Stimulated activated CD4-positive, alpha-beta T cell treated with anti-CD3 and anti-CD28 coated beads, Interleukin-4, amount 100 ng/mL, for 48 hours (primary cell): Measurements from ENCODE around the gene ST6GALNAC6.

ENCODE experiments used
- DNase-seq, 2 donors: peaks; one replicate each; pipeline ENCODE4 v3.0.0-alpha.2; 2020; ENCODE audit warnings: low read depth in 2 of 2

Gene ST6GALNAC6

DNA sequence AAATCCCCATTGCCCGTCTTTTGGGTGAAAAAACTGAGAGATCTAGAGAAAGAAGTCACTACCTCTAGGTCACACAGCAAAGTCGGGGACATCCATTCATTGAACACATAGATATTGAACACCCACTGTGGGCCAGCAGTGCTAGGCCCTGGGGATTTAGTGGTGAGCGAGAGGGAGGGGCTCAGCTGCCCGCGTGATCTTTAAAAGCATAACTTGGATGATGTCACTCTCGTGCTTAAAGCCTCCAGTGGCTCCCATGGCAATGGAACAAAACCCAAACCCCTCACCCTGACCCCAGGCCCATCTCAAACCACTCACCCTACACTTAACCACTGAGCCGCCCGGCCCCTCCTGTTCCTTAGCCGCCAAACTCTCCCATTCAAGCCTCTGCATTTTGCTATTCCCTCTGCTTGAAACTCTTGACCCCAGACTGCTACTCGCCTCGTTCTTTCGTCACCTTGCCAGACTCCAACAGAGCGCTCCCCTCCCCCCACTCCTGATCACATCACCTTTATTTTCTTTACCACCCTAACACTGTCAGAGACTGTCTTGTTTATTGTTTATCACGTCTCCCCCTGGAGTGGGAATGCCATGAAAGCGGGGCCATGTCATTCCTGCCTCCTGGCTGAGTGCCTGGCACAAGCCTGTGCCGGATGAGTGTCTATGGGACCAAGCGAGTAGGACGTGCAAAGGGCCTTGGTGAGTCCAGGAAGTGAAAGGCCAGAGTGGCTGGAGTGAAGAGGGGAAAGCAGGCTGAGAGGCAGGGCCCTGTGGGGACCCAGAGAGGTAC, 31.9 kb upstream of the ST6GALNAC6 start:
- DNase-seq, result no peak

DNA sequence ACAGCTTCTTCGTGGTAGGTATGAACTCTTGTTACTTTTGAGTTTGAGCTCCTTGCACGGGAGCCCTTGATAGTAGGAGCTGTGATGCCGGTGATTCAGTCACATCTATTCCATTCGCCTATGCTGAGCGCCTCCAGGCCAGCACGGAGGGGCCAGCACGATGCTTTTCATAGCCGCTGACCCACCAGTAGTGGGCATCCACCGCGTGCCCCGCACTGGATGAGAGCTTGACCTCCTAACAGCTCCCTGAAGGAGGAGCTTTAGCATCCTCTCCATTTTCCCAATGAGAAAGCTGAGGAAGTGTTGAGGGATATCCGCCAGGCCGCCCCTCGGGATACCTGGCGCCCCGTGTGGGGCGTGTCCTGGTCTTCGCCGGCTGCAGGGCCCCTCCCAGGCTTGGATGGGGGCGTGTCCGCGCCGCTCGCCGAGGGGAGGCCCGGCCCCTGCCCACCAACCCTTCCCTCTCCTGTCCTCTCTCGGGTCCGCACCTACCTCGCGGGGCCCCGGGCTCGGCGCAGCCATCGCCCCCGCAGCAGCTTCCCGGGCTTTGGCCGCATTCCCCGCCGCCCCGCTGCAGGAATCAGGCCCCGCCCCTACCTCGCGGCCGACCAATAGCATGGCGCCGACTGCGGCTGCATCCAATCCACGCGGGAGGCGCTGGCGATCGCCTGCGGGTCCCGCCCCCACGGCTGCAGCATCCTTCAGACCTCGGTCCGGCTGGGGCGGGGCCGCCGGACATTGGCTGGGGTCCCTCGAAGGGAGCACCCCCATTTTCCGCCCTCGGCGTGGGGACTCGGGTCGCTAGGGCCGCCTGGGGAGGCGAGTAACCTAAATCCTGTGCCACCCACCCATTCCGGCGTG, 31.1 kb upstream of the ST6GALNAC6 start, which contains the start of gene PIP5KL1:
Gene PIP5KL1, minus strand, starts transcription at position 547 of the 861 bp plus-strand sequence. Its CDS starts 25 bp downstream, at position 522.
- peak; percentile 66 to 68 for DNase-seq

DNA sequence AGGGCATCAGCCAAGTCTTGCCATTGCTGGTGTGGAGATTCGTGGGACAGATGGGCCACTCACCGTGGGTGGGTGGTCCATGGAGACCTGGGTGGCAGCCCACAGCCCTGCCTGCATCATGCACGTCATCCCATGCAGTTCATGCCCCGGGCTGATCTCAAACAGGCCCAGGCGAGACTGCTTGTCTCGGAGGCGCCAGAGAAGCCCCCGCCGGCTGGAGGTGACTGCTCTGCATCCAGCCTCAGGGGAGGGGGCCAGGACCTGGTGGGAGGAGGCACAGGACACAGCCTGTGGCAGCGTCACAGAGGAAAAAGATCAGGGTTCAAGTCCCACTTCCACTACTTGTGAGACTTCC, 30.2 kb upstream of the ST6GALNAC6 start:
- DNase-seq, result no peak

DNA sequence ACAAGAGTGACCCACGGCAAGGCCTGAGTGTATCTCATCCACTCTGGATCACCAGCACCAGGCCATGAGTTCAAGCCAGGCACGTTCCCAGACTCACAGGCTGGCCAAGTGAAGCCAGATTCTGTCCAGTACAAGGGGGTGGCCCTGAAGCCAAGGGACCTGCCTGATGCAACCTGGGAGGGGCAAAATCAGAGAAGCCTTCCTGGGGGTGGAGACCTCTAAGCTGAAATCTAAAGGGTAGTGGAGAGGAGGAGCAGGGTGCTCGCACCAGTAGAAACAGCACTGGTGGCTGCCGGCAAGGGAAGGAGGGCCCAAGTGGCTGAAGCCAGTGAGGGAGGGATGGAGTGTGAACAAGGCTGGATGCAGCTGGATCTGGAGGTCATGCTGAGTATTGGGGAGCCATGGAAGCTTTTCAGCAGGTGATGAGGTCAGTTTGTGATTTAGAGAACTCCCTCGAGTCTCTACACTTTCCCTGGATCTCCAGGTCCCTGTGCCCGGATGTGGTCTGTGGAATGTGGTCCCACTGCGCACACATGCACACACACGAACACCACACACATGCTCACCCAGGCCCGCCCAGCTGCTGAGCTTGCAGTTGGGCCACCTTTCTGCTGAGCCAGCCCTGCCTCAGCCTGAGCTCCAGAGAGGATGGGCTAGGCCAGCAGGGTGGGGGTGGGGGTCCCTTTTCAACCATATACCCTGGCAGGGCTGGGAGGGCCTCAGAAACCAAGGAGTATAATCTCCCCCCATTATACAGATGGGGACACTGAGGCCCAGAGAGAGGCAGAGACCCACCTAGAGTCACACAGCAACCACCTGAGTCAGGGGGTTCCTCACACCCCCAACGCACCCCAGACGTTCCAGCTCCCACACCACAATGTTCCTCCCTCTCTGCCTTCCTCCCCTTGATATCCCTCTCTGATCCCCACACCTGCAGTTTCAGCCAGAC, 29.5 kb upstream of the ST6GALNAC6 start:
- DNase-seq, result no peak

DNA sequence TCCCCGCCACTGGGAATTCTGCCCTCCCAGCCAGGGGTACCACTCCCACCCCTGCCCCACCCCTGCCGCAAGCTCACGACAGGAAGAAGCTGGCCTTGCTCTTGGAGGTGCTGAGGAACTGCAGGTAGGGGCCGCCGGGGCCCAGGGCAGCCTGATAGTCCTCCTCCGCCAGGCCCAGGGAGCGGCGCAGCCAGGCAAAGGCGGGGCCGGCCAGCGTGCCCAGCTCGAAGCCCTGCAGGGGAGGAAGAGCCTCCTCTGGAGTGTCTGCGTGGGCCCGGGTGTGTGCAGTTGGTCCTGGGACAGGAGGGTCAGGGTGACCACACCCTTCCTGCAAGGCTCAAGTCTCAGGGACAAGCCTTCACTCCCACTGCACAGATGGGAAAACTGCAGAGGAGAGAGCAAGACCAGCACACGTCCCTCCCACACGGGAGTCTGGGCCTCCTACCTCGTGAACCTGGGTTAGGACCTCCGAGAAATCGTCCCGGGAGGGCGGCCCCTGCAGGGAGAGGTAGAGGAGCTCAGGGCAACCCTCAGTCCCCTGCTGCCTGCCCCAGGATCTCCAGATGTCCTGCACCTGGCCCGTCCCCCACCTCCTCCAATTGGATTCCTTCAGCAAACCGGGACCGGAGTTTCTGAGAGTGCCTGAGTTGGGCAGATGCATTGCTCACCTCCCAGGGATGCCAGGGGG, 28.7 kb upstream of the ST6GALNAC6 start:
- DNase-seq, result no peak

DNA sequence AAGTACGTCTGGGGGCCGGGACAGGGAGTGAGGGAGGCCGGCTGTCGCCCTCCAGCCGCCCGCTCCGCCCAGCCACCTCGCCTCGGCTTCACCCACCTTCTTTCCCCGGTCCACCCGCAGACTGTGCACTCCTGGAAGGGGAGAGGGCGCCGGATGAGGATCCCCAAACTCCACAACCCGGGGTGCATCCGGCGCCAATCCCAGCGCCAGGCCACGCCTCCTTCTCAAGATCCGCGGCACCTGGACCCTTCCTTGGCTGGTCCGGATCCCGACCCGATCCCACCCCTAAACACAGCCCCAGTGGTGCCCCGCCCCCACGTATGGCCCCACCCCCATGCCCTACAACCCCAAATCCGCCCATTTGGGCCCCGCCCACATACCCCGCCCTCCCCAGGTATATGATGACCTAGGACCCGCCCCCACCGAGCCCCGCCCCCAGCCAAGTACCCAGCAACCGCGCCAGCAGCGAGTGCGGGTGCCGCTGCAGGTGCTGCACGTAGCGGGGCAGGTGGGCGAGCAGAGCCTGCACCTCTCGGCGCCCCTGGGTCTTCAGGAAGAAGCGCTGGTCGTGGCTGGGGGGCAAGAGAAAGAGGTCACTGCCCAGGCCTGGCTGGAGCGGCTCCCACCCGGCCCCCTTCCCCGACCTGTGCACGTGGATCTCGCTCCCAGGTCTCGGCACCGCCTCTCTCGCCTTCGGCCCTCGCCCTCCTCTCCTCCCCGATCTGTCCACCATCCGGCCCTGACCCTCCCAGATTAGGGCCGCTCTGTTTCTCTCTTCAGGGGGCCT, 28.0 kb upstream of the ST6GALNAC6 start:
- peak; percentile 70 for DNase-seq

DNA sequence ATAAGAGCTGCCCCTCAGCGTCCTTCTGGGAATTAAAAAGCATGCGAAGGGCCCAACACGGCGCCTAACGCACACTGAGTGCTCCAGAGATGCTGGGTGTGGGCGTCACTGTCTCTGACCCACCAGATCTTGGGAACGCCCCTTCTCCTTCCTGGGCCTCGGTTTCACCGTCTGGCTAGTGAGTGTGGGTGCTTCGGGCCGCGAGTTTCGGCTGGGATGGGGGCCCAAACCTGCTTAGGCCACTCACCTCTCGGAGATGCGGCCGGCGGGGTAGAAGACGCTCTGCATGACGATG, 27.4 kb upstream of the ST6GALNAC6 start:
- DNase-seq, result no peak

DNA sequence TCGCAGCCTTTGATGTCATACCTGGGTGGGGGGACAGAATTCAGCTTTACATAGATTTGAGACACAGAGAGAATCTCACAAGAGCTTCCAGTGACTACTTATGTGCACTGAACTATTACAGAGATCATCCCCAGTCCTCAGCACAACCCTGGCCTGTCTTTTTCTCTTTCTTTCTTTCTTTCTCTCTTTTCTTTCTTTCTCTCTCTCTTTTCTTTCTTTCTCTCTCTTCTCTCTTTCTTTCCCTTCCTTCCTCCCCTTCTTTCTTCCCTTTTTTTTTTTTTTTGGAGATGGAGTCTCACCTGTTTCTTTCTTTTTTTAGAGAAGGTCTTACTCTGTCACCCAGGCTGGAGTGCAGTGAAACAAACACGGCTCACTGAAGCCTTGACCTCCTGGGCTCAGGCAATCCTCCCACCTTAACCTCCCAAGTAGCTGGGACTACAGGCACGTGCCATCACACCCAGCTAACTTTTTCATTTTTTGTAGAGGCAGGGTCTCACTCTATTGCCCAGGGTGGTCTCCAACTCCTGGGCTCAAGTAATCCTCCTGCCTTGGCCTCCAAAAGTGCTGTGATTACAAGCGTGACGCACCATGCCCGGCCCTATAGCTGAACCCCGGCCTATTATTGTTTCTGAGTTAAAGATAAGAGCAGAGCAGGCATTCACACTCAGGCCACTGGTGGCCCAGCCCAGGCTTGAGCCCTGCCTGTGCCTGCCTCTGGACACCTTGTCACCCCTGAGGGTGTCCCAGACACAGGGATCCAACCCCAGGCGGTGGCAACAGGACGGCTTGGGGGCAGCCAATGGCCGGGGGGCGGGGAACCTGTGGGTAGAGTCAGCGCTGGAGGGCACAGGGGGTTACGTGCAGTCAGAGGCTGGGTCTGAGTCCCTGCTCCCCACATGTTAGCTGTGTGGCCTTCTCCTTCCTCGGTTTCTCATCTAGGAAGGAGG, 26.8 kb upstream of the ST6GALNAC6 start:
- no peak for DNase-seq

DNA sequence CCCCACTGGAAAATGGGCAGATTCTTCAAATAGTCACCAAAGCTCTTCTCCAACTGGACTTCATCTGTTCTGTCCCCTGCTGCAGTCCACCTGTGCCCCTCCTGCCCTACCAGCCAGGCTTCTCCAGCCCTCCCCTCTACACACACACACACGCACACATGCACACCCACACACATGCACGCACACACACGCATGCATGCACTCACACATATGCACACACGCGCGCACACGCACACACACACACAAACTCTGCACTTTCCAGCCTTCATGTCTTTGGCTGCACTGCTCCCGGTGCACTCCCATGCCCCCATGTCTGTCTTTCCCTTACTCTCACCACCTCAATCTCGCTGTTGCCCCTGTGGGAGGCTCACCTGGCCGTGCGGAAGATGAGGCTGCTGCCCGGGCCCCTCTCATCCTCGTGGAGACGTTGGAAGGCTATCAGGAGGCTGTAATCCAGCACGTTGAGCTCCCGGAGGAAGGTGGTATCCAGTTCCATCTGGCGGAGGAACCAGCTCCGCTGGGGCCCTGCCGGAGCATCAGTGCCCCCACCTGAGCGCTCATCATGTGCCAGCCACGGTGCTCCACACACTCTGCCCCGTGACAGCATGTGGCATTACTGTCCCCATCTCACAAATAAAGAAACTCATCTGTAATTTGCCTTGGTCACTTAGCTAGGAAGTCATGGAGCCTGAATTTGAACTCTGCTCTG, 25.5 kb upstream of the ST6GALNAC6 start:
- no peak for DNase-seq

DNA sequence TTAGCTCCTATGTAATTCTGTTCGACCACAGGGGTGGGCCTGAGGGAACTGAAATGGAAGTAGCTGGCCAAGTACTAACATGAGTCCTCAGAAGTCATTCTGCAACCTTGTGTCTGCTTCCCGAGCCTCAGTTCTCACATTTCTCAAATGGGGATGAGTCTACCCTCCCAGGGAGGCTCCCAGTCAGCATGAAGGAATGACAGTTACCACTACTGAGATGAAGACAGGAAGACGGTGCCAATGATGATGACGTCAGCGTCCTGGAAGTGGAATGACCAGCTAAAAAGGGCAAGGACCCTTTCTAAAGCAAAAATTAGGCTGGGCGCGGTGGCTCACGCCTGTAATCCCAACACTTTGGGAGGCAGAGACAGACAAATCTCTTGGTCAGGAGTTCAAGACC, 24.4 kb upstream of the ST6GALNAC6 start:
- DNase-seq, result no peak

DNA sequence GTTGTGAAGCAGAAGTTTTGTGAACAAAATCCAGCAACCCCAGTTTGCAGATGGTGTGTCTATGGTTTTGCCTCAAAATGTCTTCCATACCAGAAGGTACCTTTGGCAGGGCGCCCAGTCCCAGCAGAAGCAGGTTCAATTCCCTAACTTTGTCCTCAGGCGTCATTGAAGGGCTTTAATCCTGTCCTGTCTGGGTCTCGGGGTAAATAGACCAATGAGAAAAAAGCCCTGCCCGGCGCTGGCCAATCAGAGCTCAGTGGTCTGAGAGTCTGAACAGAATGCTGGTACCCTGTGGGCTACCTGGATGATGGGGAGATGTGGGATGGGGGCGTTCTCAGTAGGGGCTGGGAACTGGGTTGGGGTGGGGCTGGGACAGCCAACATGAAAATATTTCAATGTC, 23.6 kb upstream of the ST6GALNAC6 start:
- DNase-seq, result no peak

DNA sequence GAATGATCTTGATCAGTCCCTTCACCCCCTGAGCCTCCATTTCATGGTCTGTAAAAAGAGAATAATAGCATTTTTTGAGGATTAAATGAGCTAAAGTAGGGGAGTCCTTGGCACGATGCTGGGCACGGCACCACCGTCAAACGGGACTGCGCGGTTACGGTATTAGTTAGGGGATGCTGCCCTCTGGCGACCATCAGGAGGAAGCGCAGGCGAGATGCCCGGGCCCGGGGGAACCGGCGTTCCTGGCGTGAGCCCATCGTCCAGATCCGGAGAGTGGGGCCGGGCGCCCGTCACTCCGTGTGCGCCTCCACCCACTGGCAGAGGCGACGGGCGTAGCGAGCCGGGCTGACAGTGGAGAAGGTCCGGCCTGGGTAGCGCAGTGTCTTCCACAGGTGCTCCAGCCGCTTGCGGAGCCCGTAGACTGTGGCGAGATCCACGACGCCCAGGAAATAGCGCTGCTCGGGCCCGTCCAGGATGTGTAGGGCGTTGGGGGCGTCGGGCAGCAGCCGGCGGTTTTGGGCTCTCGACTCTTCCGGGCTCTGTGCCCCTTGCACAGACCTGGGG, 22.2 kb upstream of the ST6GALNAC6 start:
- peak; percentile 69 to 80 for DNase-seq

DNA sequence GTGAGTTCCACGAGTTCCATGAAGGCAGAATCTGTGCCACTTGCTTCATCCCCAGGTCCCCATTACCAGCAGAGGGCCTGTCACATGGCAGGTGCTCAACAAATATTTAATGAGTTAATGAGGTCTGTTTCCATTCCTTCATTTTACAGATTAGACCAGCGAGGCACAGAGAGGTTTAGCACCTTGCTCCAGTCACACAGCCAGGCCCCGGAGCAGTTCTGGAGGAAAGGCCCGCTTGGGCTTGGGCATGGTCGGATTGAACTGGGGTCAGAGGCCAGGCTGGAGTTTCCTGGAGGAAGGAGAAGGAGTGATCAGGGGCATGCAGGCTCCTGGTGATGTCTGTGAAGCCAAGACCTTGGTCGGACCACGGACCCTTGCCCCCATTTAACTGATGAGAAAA, 21.4 kb upstream of the ST6GALNAC6 start:
- DNase-seq, result no peak

DNA sequence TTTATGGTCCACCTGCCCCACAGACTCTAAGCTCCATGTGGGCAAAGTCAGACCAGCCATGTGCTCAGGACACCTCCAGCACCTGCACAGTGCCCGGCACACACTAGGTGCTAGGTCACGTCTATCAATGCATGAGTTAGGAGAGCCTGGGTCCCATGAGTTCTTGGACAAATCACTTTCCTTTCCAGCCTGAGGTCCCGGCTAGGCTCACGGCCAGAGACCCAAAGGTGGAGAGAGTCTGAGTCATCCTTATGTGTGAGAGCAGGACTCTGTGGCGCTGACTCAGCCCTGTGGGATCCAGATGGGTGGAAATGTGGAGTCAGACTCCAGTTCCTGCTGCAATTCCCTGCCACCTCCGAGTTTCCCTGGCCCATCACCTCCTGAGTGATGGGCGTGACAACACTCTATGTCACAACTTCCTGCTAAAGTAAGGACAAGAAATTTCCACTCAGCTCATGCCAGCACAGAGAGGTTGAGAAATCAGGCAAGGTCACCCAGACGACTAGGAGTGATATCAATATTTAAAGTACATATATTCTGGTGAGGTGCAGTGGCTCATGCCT, 19.9 kb upstream of the ST6GALNAC6 start:
- DNase-seq, result no peak

DNA sequence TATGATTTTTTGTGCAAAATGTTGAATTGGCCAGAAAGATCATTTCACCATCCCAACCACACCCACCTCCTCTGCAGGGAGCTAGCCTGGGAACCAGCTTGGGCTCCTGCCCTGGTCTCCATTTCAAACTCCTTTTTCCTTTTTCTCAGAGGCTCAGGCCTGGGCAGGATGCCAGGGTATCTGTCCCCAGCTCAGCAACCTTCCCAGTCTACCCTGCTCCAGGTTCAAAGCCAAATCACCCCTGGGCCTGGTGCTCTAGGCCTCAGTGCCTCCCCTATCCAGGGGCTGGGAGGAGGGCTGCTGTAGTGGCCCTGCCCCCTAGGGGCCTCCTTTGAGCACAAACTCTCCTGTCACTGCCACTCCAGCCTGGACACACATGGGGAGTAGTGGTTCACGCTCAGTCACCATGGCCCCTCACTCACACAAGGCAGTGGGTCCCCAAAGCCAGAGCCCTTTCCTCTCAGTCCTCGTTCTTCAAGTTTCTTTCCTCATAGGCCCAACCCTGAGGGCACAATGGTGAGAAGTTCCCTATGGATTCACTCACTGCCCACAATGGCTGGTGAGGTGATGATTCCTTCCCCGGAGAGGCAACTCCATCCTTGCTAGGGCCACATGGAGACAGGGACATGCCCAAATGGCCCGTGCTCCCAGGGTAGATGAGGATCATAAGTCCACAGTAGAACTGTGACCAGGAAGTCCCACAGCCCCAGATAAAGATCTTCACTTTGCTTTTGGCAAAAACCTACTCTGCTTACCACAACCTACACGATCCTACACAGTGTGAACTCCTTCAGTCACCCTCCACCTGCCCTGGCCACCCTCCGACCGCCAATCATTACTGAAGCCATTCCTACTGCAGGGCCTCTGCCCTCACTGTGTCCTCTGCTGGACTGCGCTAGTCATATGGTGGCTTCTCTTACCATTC, 19.0 kb upstream of the ST6GALNAC6 start:
- DNase-seq, result no peak

DNA sequence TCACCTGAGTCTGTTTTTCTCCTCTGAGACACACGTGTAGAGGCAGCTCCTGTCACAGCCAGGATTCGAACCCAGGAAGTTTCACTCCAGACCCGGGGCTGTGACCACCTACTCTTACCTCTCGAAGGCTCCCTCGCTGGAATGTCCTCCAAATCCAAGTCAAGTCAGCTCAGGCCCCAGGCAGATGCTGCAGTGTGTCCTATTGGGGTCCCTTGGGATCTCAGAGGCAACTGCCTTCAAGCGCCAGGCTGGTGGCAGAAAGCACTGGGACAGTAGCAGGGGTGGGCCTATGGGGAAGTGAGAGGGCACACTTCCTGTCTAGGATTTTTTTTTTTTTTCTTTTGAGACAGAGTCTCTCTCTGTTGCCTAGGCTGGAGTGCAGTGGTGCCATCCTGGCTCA, 18.2 kb upstream of the ST6GALNAC6 start:
- DNase-seq, result no peak
